H9 (cell line): Measurements from ENCODE around the gene EIF2D. TPM values are rescaled to one million over a fixed set of nuclear protein-coding genes. Genes with fewer than 3 reads are reported as not detected.

Source experiments
- DNase-seq: peaks from one replicate; pipeline ENCODE4 v3.0.0-alpha.2; 2017
- H2AFZ ChIP-seq: one replicate; pipeline ENCODE4 v1.6.1; 2013; ENCODE audit warnings: mild to moderate bottlenecking, low read length, control low read depth, moderate library complexity
- H2AK5ac ChIP-seq: 2 replicates; pipeline ENCODE4 v1.6.1; 2013; ENCODE audit warnings: low read length, control low read depth, mixed read lengths; ENCODE audit not compliant: insufficient read length
- H2BK120ac ChIP-seq: one replicate; pipeline ENCODE4 v1.6.1; 2013; ENCODE audit warnings: low read depth, mild to moderate bottlenecking, low read length, control low read depth, inconsistent platforms; ENCODE audit not compliant: poor library complexity, severe bottlenecking
- H2BK12ac ChIP-seq: 2 replicates; pipeline ENCODE4 v1.6.1; 2013; ENCODE audit warnings: low read length, control low read depth, mixed read lengths, low read depth; ENCODE audit not compliant: insufficient read length
- H2BK15ac ChIP-seq: 2 replicates; pipeline ENCODE4 v1.6.1; 2013; ENCODE audit warnings: low read depth, low read length, control low read depth
- H2BK20ac ChIP-seq: one replicate; pipeline ENCODE4 v1.6.1; 2013; ENCODE audit warnings: low read depth, mild to moderate bottlenecking, low read length, control low read depth, inconsistent platforms; ENCODE audit not compliant: poor library complexity, severe bottlenecking
- H2BK5ac ChIP-seq: 2 replicates; pipeline ENCODE4 v1.6.1; 2013; ENCODE audit warnings: low read length, control low read depth, mixed read lengths; ENCODE audit not compliant: insufficient read length
- H3K14ac ChIP-seq: 2 replicates; pipeline ENCODE4 v1.6.1; 2013; ENCODE audit warnings: low read length, control low read depth; ENCODE audit not compliant: insufficient read depth
- H3K18ac ChIP-seq: 2 replicates; pipeline ENCODE4 v1.6.1; 2013; ENCODE audit warnings: low read depth, mild to moderate bottlenecking, mixed read lengths, low read length, control low read depth; ENCODE audit not compliant: insufficient read length
- H3K23ac ChIP-seq: 2 replicates; pipeline ENCODE4 v1.6.1; 2013; ENCODE audit warnings: low read length, control low read depth, mixed read lengths, low read depth; ENCODE audit not compliant: insufficient read length
- H3K23me2 ChIP-seq: 2 replicates; pipeline ENCODE4 v1.6.1; 2013; ENCODE audit warnings: low read depth, mild to moderate bottlenecking, mixed read lengths, low read length, control low read depth; ENCODE audit not compliant: insufficient read length, poor library complexity, severe bottlenecking
- H3K27ac ChIP-seq: 2 replicates; pipeline ENCODE4 v1.5.1; 2013; ENCODE audit warnings: low read length, control low read depth, mixed read lengths, low read depth; ENCODE audit not compliant: insufficient read length
- H3K27me3 ChIP-seq: 2 replicates; pipeline ENCODE4 v1.6.1; 2013; ENCODE audit warnings: low read length, control low read depth, inconsistent platforms; ENCODE audit not compliant: insufficient read depth
- H3K4ac ChIP-seq: 2 replicates; pipeline ENCODE4 v1.6.1; 2013; ENCODE audit warnings: low read depth, mild to moderate bottlenecking, control low read depth, inconsistent platforms, low read length, moderate library complexity
- H3K4me1 ChIP-seq: 2 replicates; pipeline ENCODE4 v1.6.1; 2013; ENCODE audit warnings: low read length, control low read depth, inconsistent platforms; ENCODE audit not compliant: insufficient read depth
- H3K4me2 ChIP-seq: 2 replicates; pipeline ENCODE4 v1.6.1; 2013; ENCODE audit warnings: low read length, control low read depth, mixed read lengths; ENCODE audit not compliant: insufficient read length, insufficient read depth
- H3K56ac ChIP-seq: 2 replicates; pipeline ENCODE4 v1.6.1; 2013; ENCODE audit warnings: low read depth, mild to moderate bottlenecking, mixed read lengths, low read length, control low read depth; ENCODE audit not compliant: insufficient read length
- H3K79me1 ChIP-seq: 2 replicates; pipeline ENCODE4 v1.6.1; 2013; ENCODE audit warnings: low read depth, mild to moderate bottlenecking, moderate library complexity, low read length, control low read depth, inconsistent platforms; ENCODE audit not compliant: insufficient read depth, poor library complexity, severe bottlenecking
- H3K79me2 ChIP-seq: 2 replicates; pipeline ENCODE4 v1.6.1; 2013; ENCODE audit warnings: low read length, control low read depth, inconsistent platforms; ENCODE audit not compliant: insufficient read depth
- H3K9ac ChIP-seq: 2 replicates; pipeline ENCODE4 v1.6.1; 2013; ENCODE audit warnings: low read length, control low read depth, mixed read lengths; ENCODE audit not compliant: insufficient read length; ENCODE audit errors: extremely low read depth
- H3K9me3 ChIP-seq: one replicate; pipeline ENCODE4 v1.6.1; 2013; ENCODE audit warnings: low read depth, low read length, inconsistent platforms; ENCODE audit not compliant: control insufficient read depth
- H3T11ph ChIP-seq: one replicate; pipeline ENCODE4 v1.6.1; 2013; ENCODE audit warnings: mild to moderate bottlenecking, low read length, control low read depth, inconsistent platforms
- H4K20me1 ChIP-seq: one replicate; pipeline ENCODE4 v1.6.1; 2013; ENCODE audit not compliant: control insufficient read depth, insufficient read length, insufficient read depth
- H4K5ac ChIP-seq: 2 replicates; pipeline ENCODE4 v1.6.1; 2013; ENCODE audit warnings: low read depth, mild to moderate bottlenecking, mixed read lengths, low read length, control low read depth; ENCODE audit not compliant: insufficient read length
- H4K8ac ChIP-seq: replicated peaks from 2 replicates; pipeline ENCODE4 v1.6.1; 2013; ENCODE audit warnings: low read length, control low read depth, mixed read lengths, low read depth; ENCODE audit not compliant: insufficient read length
- H4K91ac ChIP-seq: 2 replicates; pipeline ENCODE4 v1.6.1; 2013; ENCODE audit warnings: low read depth, mild to moderate bottlenecking, moderate library complexity, mixed read lengths, low read length, control low read depth; ENCODE audit not compliant: insufficient read length
- H3K27ac Mint-ChIP-seq, 3 experiments: 2 replicates in 2 of 3; 3 replicates in 1 of 3; pipeline ENCODE4 v1.8.0; 2020 to 2021; ENCODE audit warnings: mixed read lengths in 3 of 3, mild to moderate bottlenecking in 1 of 3, moderate library complexity in 1 of 3
- H3K27me3 Mint-ChIP-seq: 2 replicates; pipeline ENCODE4 v1.8.0; 2021; ENCODE audit warnings: low read depth, mild to moderate bottlenecking, moderate library complexity, mixed read lengths
- H3K36me3 Mint-ChIP-seq, 3 experiments: 2 replicates in 2 of 3; 3 replicates in 1 of 3; pipeline ENCODE4 v1.8.0; 2020 to 2021; ENCODE audit warnings: low read depth in 3 of 3, mixed read lengths in 3 of 3; ENCODE audit not compliant: insufficient read depth in 1 of 3
- H3K4me1 Mint-ChIP-seq, 2 experiments: 2 replicates each; pipeline ENCODE4 v1.8.0; 2020; ENCODE audit warnings: mixed read lengths in 2 of 2
- H3K4me3 Mint-ChIP-seq, 2 experiments: 2 replicates in 1 of 2; 3 replicates in 1 of 2; pipeline ENCODE4 v1.8.0; 2020 to 2021; ENCODE audit warnings: mild to moderate bottlenecking in 2 of 2, mixed read lengths in 2 of 2, moderate library complexity in 1 of 2
- H3K9me3 Mint-ChIP-seq, 2 experiments: 2 replicates in 1 of 2; 3 replicates in 1 of 2; pipeline ENCODE4 v1.8.0; 2020; ENCODE audit warnings: mild to moderate bottlenecking in 2 of 2, mixed read lengths in 2 of 2, moderate library complexity in 1 of 2
- WGBS: extraction: QIAGEN DNeasy Blood & Tissue Kit; methylation state at CpG from one replicate; pipeline ENCODE4 v1.1.7; 2013; ENCODE audit warnings: missing lambda C conversion rate, low lambda C conversion rate, mixed read lengths; ENCODE audit not compliant: insufficient read length; ENCODE audit errors: extremely low coverage; 5-methylcytosine and 5-hydroxymethylcytosine counted together
- total RNA-seq: library from RNA; stranded (reverse); gene quantifications from 2 replicates; pipeline ENCODE4 v1.2.1, GENCODE V29; 2021
- TF ChIP-seq, protein P1 (sequence below): fragments of 200-600 bp; sonication (generic); conservative IDR thresholded peaks from 3 replicates; pipeline ENCODE4 v1.8.0; 2021; ENCODE audit warnings: antibody characterized with exemption, mild to moderate bottlenecking

EIF2D gene
- total RNA-seq, 1 experiment from 2014 or later, result 35.8 TPM

DNA sequence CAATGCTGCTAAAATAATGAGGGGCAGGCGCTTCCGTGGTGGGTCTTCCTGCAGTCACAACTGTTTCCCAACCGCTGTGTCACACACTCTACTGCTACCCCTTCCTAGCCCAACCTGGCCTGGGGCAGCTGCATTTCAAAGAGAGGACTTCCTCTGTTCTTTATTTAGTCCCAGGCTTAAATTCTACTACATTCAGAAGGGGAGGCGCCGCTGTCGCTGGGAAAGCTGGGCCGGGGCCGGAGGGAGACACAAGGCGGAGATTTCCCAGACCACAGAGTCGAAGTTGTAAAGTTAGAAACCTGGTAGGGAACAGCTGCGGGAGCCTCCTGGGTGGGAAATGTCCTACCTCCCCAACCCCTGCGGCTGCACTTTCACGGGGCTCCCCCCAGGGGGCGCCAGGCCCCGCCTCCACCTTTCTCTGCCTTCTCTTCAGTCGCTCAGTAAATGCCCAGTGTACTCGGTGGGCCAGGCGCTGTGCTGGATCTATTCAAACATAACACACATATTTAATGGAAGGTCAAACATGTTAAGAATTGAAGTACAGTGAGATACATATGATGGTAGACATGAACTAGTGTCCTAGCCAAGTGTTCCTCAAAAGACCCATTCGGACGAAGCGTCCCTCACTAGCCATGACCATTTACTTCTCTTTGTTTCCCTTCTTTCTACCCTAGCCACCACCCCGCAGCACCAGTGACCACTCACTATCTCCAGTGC is 46.2 kb upstream of the EIF2D start:
- H4K91ac ChIP-seq, result no peak overlapping the region
- peak overlapping the region; percentile 37 to 59; a peak in 4 of 5 replicates for H3K4me3 Mint-ChIP-seq
- peak; percentile 87 for DNase-seq

More for the DNA sequence above, 46.2 kb upstream of the EIF2D start:
- no peak overlapping the region for H3K14ac ChIP-seq
- H3K9ac ChIP-seq, result no peak overlapping the region
- H2BK12ac ChIP-seq, result no peak overlapping the region
- no peak overlapping the region for H2BK5ac ChIP-seq
- no peak overlapping the region for H3K27ac ChIP-seq
- no peaks in the 10 kb centered on the region for H3K79me2 ChIP-seq
- H3K4me2 ChIP-seq, result peak overlapping the region; percentile 67
- WGBS, result no CpG with 5 or more reads among the region's 22 CpGs
- no peaks in the 10 kb centered on the region for H3K79me1 ChIP-seq
- no peak overlapping the region for H3K4ac ChIP-seq
- H4K20me1 ChIP-seq, result no peaks in the 10 kb centered on the region
- no peak overlapping the region for H3K56ac ChIP-seq
- no peak overlapping the region for H2BK15ac ChIP-seq
- peaks cover 66% of the 10 kb centered on the region for H3K27me3 Mint-ChIP-seq
- H3K27ac Mint-ChIP-seq, result no peak overlapping the region
- H2AK5ac ChIP-seq, result no peak overlapping the region
- H2BK20ac ChIP-seq, result no peak overlapping the region
- no peak overlapping the region for H4K8ac ChIP-seq
- no peak overlapping the region for H2AFZ ChIP-seq
- no peaks in the 10 kb centered on the region for H3K23me2 ChIP-seq
- no peak overlapping the region for H3K23ac ChIP-seq
- no peaks in the 10 kb centered on the region for H3K9me3 ChIP-seq
- TF ChIP-seq, protein P1, sequence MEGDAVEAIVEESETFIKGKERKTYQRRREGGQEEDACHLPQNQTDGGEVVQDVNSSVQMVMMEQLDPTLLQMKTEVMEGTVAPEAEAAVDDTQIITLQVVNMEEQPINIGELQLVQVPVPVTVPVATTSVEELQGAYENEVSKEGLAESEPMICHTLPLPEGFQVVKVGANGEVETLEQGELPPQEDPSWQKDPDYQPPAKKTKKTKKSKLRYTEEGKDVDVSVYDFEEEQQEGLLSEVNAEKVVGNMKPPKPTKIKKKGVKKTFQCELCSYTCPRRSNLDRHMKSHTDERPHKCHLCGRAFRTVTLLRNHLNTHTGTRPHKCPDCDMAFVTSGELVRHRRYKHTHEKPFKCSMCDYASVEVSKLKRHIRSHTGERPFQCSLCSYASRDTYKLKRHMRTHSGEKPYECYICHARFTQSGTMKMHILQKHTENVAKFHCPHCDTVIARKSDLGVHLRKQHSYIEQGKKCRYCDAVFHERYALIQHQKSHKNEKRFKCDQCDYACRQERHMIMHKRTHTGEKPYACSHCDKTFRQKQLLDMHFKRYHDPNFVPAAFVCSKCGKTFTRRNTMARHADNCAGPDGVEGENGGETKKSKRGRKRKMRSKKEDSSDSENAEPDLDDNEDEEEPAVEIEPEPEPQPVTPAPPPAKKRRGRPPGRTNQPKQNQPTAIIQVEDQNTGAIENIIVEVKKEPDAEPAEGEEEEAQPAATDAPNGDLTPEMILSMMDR, result peak; percentile 97
- no peaks in the 10 kb centered on the region for H3K9me3 Mint-ChIP-seq
- H3K18ac ChIP-seq, result no peak overlapping the region
- no peak overlapping the region for H4K5ac ChIP-seq
- H3K4me1 ChIP-seq, result peaks cover 4% of the 10 kb centered on the region
- no peak overlapping the region for H2BK120ac ChIP-seq
- H3K4me1 Mint-ChIP-seq, result peaks cover 14 to 19% of the 10 kb centered on the region in 2 experiments
- H3T11ph ChIP-seq, result no peak overlapping the region
- H3K36me3 Mint-ChIP-seq, result no peaks in the 10 kb centered on the region; a peak in 1 of 7 replicates
- peaks cover 8% of the 10 kb centered on the region; the same call in 1 of the 2 replicates for H3K27me3 ChIP-seq
